ENCODE results near the gene ATP6V0B.

ATP6V0B gene

DNA sequence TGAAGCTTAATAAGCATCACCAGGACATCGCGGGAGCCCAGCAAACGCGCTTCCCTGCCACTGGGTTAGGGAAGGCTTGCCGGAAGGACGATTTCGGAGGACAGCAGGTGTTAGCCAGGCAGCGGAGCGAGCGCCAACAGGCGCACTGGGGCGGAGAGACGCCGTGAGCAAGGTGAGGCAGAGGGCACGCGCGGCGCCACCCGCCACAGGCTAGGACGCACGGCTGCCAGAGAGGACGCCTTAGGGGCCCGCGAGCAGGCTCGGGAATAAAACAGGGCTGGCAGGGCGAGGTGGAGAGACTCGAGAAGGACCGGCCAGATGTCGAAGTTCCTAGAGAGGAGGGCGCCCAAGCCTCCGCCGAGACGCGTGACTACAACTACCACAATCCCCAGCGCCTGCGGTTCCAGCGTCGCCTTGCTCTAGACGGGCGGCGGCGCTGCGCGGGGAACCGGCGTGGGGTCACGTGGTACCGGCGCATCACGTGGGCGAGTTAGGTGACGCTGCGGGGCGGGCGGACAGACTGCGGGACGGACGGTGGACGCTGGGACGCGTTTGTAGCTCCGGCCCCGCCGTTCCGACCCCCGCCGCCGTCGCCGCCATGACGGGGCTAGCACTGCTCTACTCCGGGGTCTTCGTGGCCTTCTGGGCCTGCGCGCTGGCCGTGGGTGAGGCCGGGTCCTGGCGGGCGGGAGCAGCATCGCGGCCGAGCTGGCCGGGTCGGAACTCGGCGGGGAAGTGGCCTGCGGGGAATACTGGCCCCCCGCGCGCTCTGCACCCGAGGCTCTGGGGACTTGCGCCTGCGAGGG lies at the start of gene ATP6V0B:
ATP6V0B (plus strand) TSS at position 518 of the 806 bp plus-strand sequence; CDS start at position 599, 81 bp downstream.
- H3K4me3 ChIP-seq = peak within 1 kb of the TSS; percentile 94 to 98
- peaks cover 0 to 58% (median 45%) of the 10 kb centered on the region in 4 donors for H3K4me1 ChIP-seq
- H3K36me3 ChIP-seq = peaks cover 12 to 36% (median 15%) of the 10 kb centered on the region in 3 donors
- peak within 1 kb of the TSS; percentile 83 to 94 for H3K27ac ChIP-seq
- H3K9me3 ChIP-seq = no peaks in the 10 kb centered on the region
- TF ChIP-seq, protein P1, sequence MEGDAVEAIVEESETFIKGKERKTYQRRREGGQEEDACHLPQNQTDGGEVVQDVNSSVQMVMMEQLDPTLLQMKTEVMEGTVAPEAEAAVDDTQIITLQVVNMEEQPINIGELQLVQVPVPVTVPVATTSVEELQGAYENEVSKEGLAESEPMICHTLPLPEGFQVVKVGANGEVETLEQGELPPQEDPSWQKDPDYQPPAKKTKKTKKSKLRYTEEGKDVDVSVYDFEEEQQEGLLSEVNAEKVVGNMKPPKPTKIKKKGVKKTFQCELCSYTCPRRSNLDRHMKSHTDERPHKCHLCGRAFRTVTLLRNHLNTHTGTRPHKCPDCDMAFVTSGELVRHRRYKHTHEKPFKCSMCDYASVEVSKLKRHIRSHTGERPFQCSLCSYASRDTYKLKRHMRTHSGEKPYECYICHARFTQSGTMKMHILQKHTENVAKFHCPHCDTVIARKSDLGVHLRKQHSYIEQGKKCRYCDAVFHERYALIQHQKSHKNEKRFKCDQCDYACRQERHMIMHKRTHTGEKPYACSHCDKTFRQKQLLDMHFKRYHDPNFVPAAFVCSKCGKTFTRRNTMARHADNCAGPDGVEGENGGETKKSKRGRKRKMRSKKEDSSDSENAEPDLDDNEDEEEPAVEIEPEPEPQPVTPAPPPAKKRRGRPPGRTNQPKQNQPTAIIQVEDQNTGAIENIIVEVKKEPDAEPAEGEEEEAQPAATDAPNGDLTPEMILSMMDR (IDR thresholded peaks at IDR 0.05) = peak; percentile 29 to 49
- peak; percentile 97 for DNase-seq
- H3K27me3 ChIP-seq = no peaks in the 10 kb centered on the region
- intact Hi-C loops (cut with DNase I; ENCODE audit: low total_unique reads) = loop anchor here (2.0 kb wide), 1 partner anchor 28 kb away; the partner anchor contains the start of gene IPO13

DNA sequence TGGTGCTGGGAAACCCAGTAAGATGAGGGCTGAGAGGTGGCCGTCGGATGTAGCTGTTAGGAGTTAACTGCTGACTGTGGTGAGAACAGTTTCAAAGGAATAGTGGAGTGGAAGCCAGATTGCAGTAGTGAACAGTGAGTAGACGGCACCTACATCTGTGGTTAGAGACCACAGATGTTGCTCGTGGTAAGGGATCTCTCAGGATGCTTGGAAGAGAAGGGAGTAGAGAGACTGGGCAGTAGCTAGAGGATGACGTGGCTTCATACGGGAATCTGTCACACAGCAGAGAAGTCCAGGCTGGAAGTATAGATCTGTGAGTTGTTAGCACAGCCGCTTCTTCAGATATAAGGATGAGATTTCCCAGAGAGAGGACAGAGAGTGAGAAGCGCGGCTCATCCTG lies 48.9 kb upstream of the ATP6V0B start:
- no peak for DNase-seq
- intact Hi-C loops (cut with DNase I; ENCODE audit: low total_unique reads) = no loop called here

DNA sequence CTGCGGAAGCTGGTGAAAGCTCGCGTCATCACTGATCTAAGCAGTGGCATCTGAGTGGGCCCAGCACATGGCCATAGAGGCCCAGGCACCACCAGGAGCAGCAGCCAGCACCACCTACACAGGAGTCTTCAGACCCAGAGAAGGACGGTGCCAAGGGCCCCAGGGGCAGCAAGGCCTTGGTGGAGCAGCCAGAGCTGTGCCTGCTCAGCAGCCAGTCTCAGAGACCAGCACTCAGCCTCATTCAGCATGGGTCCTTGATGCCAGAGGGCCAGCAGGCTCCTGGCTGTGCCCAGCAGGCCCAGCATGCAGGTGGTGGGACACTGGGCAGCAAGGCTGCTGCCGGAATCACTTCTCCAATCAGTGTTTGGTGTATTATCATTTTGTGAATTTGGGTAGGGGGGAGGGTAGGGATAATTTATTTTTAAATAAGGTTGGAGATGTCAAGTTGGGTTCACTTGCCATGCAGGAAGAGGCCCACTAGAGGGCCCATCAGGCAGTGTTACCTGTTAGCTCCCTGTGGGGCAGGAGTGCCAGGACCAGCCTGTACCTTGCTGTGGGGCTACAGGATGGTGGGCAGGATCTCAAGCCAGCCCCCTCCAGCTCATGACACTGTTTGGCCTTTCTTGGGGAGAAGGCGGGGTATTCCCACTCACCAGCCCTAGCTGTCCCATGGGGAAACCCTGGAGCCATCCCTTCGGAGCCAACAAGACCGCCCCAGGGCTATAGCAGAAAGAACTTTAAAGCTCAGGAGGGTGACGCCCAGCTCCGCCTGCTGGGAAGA lies 44.4 kb upstream of the ATP6V0B start:
- intact Hi-C loops (cut with DNase I; ENCODE audit: low total_unique reads) = no loop called here
- TF ChIP-seq, protein P1 (IDR thresholded peaks at IDR 0.05) = no peak

More for the DNA sequence above, 48.9 kb upstream of the ATP6V0B start:
- Histone ChIP-seq H3K27me3 (no peaks in the 10 kb centered on the region), H3K4me3 (no peak overlapping the region), H3K27ac (no peak overlapping the region), H3K36me3 (peaks cover 0 to 36% (median 21%) of the 10 kb centered on the region in 3 donors), H3K9me3 (no peaks in the 10 kb centered on the region), H3K4me1 (no peaks in the 10 kb centered on the region)
- TF ChIP-seq, protein P1 (IDR thresholded peaks at IDR 0.05) = no peak

DNA sequence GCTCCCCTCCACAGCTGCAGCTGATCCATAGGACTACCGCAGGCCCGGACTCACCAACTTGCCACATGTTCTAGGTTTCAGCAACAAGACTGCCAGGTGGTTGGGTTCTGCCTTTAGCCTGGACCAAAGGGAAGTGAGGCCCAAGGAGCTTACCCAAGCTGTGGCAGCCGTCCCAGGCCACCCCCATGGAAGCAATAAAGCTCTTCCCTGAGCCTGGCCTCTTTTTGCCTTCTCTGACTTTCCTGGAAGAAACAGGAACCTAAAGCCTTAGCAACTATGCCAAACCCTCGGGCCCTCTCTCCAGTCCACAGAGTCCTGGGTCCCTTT lies 43.8 kb upstream of the ATP6V0B start:
- intact Hi-C loops (cut with DNase I; ENCODE audit: low total_unique reads) = no loop called here
- Histone ChIP-seq H3K9me3 (no peaks in the 10 kb centered on the region), H3K27ac (no peak overlapping the region), H3K4me3 (no peak overlapping the region), H3K4me1 (peaks cover 0 to 32% (median 23%) of the 10 kb centered on the region in 4 donors), H3K27me3 (peaks cover 0 to 11% of the 10 kb centered on the region in 2 donors), H3K36me3 (peaks cover 0 to 26% (median 17%) of the 10 kb centered on the region in 3 donors)
- DNase-seq = no peak
- TF ChIP-seq, protein P1 (IDR thresholded peaks at IDR 0.05) = no peak

More for the DNA sequence above, 44.4 kb upstream of the ATP6V0B start:
- H3K36me3 ChIP-seq = peaks cover 0 to 30% (median 21%) of the 10 kb centered on the region in 3 donors
- no peaks in the 10 kb centered on the region for H3K9me3 ChIP-seq
- H3K27me3 ChIP-seq = peaks cover 0 to 7% of the 10 kb centered on the region in 2 donors
- H3K4me3 ChIP-seq = no peak overlapping the region
- DNase-seq = no peak
- peaks cover 0 to 28% (median 18%) of the 10 kb centered on the region in 4 donors for H3K4me1 ChIP-seq
- H3K27ac ChIP-seq = no peak overlapping the region

DNA sequence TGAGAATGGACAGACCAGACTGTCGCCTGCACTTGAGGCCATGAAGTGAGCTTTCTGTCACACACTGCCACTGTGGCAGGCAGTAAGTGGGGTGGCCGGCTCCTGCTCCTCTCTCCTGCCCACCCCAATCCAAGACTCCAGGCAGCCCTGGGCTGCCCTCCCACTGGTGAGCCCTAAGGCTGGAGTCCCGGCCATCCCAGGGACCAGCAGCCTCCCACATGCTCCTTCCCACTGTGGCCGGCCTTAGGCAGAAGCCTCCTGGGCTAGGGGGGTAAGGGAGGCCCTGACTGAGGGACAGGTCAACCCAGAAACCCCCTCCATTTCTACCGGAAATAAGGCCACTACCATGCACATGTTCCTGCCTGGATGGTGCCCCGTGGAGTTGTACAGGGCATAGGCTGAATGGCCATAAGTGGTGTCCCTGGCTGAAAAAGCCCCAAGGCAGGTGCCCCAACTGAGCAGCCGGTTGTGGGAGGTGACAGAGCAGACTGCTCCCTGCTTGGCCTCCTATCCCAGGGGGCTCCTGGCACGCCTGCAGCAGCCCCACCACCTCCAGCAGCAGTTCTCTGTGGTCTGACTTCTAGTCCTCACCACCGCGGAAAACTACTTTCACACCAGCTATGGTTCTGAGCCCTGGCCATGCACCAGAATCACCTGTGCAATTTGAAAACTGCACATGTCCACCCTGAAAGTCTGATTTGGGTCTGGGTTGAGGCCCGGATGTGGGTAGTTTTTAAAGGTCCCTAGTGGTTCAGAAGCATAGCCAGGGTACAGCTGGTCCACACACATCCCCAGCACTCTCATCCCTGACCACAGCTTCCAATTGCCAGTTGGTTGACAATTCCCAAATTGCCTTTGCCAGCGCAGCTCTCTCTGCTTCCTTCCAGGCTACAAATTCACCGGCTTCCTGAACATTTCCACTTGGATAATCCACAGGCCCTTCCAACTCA lies 42.8 kb upstream of the ATP6V0B start:
- no peaks in the 10 kb centered on the region for H3K9me3 ChIP-seq
- H3K4me3 ChIP-seq = no peak overlapping the region
- peaks cover 0 to 13% of the 10 kb centered on the region in 2 donors for H3K27me3 ChIP-seq
- no peak overlapping the region for H3K27ac ChIP-seq
- H3K4me1 ChIP-seq = peaks cover 0 to 41% (median 27%) of the 10 kb centered on the region in 4 donors
- intact Hi-C loops (cut with DNase I; ENCODE audit: low total_unique reads) = no loop called here
- TF ChIP-seq, protein P1 (IDR thresholded peaks at IDR 0.05) = no peak
- DNase-seq = no peak
- H3K36me3 ChIP-seq = peaks cover 0 to 18% (median 9%) of the 10 kb centered on the region in 3 donors

Measured in tibial artery (tissue), 4 donors.